HEK293 (cell line): Measurements from ENCODE around the gene NEURL4.
A peak's percentile ranks its signal among the peaks of the same experiment; 100 is the strongest.

Experiments
- GLIS1 ChIP-seq: fragments of 450-650 bp; formaldehyde crosslinking; IDR thresholded peaks from 2 replicates; pipeline ENCODE4 v1.5.1; 2016; ENCODE audit warnings: missing biosample characterization, missing genetic modification characterization
- KLF1 ChIP-seq: fragments of 450-650 bp; formaldehyde crosslinking; IDR thresholded peaks from 2 replicates; pipeline ENCODE4 v1.5.1; 2016; ENCODE audit warnings: missing biosample characterization, missing genetic modification characterization
- KLF7 ChIP-seq: fragments of 450-650 bp; formaldehyde crosslinking; IDR thresholded peaks from 2 replicates; pipeline ENCODE4 v1.5.1; 2016; ENCODE audit warnings: missing biosample characterization, missing genetic modification characterization, borderline replicate concordance
- KLF8 ChIP-seq: fragments of 450-650 bp; formaldehyde crosslinking; IDR thresholded peaks from 2 replicates; pipeline ENCODE4 v1.5.1; 2016; ENCODE audit warnings: missing biosample characterization, missing genetic modification characterization
- OSR2 ChIP-seq: fragments of 450-650 bp; formaldehyde crosslinking; IDR thresholded peaks from 2 replicates; pipeline ENCODE4 v1.5.1; 2016; ENCODE audit warnings: missing biosample characterization, missing genetic modification characterization
- PATZ1 ChIP-seq: fragments of 450-650 bp; formaldehyde crosslinking; IDR thresholded peaks from 2 replicates; pipeline ENCODE4 v1.5.1; 2016; ENCODE audit warnings: missing biosample characterization, missing genetic modification characterization
- PBX3 ChIP-seq: sonication (generic); formaldehyde crosslinking; IDR thresholded peaks from 2 replicates; pipeline ENCODE4 v1.8.1; 2022; ENCODE audit warnings: mild to moderate bottlenecking, moderate library complexity, missing genetic modification reagents
- PRDM2 ChIP-seq: fragments of 450-650 bp; formaldehyde crosslinking; IDR thresholded peaks from 2 replicates; pipeline ENCODE4 v1.5.1; 2016; ENCODE audit warnings: missing biosample characterization, missing genetic modification characterization, borderline replicate concordance
- REPIN1 ChIP-seq: fragments of 450-650 bp; formaldehyde crosslinking; IDR thresholded peaks from 2 replicates; pipeline ENCODE4 v1.5.1; 2017; ENCODE audit warnings: missing biosample characterization, missing genetic modification characterization, low read depth
- ZBTB17 ChIP-seq: fragments of 450-650 bp; formaldehyde crosslinking; IDR thresholded peaks from 2 replicates; pipeline ENCODE4 v1.5.1; 2016; ENCODE audit warnings: missing biosample characterization, missing genetic modification characterization
- ZBTB49 ChIP-seq: fragments of 450-650 bp; formaldehyde crosslinking; IDR thresholded peaks from 2 replicates; pipeline ENCODE4 v1.5.1; 2016; ENCODE audit warnings: missing biosample characterization, missing genetic modification characterization, low read depth
- ZFP3 ChIP-seq: fragments of 450-650 bp; formaldehyde crosslinking; IDR thresholded peaks from 2 replicates; pipeline ENCODE4 v1.5.1; 2016; ENCODE audit warnings: low read depth, missing biosample characterization, missing genetic modification characterization
- ZNF280C ChIP-seq: fragments of 450-650 bp; formaldehyde crosslinking; IDR thresholded peaks from 2 replicates; pipeline ENCODE4 v1.5.1; 2016; ENCODE audit warnings: missing biosample characterization, missing genetic modification characterization
- ZNF335 ChIP-seq: fragments of 450-650 bp; formaldehyde crosslinking; conservative IDR thresholded peaks from 2 replicates; pipeline ENCODE4 v1.5.1; 2016; ENCODE audit warnings: missing biosample characterization, missing genetic modification characterization
- ZNF366 ChIP-seq: fragments of 450-650 bp; formaldehyde crosslinking; conservative IDR thresholded peaks from 2 replicates; pipeline ENCODE4 v1.5.1; 2016; ENCODE audit warnings: missing biosample characterization, missing genetic modification characterization
- ZNF398 ChIP-seq: fragments of 450-650 bp; formaldehyde crosslinking; IDR thresholded peaks from 2 replicates; pipeline ENCODE4 v1.5.1; 2017; ENCODE audit warnings: missing biosample characterization, missing genetic modification characterization
- ZNF404 ChIP-seq: fragments of 450-650 bp; formaldehyde crosslinking; IDR thresholded peaks from 2 replicates; pipeline ENCODE4 v1.5.1; 2017; ENCODE audit warnings: missing biosample characterization, missing genetic modification characterization
- ZNF416 ChIP-seq: fragments of 450-650 bp; formaldehyde crosslinking; IDR thresholded peaks from 2 replicates; pipeline ENCODE4 v1.5.1; 2016; ENCODE audit warnings: missing biosample characterization, missing genetic modification characterization
- ZNF621 ChIP-seq: fragments of 450-650 bp; formaldehyde crosslinking; IDR thresholded peaks from 2 replicates; pipeline ENCODE4 v1.5.1; 2017; ENCODE audit warnings: missing biosample characterization, missing genetic modification characterization
- ZNF777 ChIP-seq: fragments of 450-650 bp; formaldehyde crosslinking; IDR thresholded peaks from 2 replicates; pipeline ENCODE4 v1.5.1; 2017; ENCODE audit warnings: missing biosample characterization, missing genetic modification characterization, borderline replicate concordance
- ZSCAN5A ChIP-seq: fragments of 450-650 bp; formaldehyde crosslinking; IDR thresholded peaks from 2 replicates; pipeline ENCODE4 v1.5.1; 2016; ENCODE audit warnings: missing biosample characterization, missing genetic modification characterization

NEURL4 gene

GRCh38 chr17:7308625-7309433 is 20.3 kb downstream of the NEURL4 start (continued):
- peak; percentile 58; the same call in 1 of the 2 replicates for TF ChIP-seq PATZ1
- peak; percentile 57 for TF ChIP-seq ZNF366 (tag by site-specific recombination)
- peak; percentile 25 for TF ChIP-seq KLF8
- TF ChIP-seq ZNF335 (tag by site-specific recombination), result peak; percentile 83
- no peak for TF ChIP-seq ZBTB49 (tag by site-specific recombination)
- no peak for TF ChIP-seq ZNF777 (tag by site-specific recombination)
- TF ChIP-seq KLF1 (tag by site-specific recombination), result peak; percentile 91
- no peak for TF ChIP-seq REPIN1
- TF ChIP-seq OSR2 (tag by site-specific recombination), result no peak
- peak; percentile 26; the same call in 1 of the 2 replicates for TF ChIP-seq GLIS1 (tag by site-specific recombination)
- 0 out of 2 replicates have a peak, but pooled peaks have one; percentile 17 for TF ChIP-seq PBX3 (CRISPR knock-in tag)
- no peak for TF ChIP-seq ZNF621 (tag by site-specific recombination)
- TF ChIP-seq ZSCAN5A (tag by site-specific recombination), result no peak
- TF ChIP-seq KLF7, result peak; percentile 41; the same call in 1 of the 2 replicates
- TF ChIP-seq ZNF416, result no peak
- TF ChIP-seq ZNF280C (tag by site-specific recombination), result no peak
- TF ChIP-seq ZNF398 (tag by site-specific recombination), result peak; percentile 87
- TF ChIP-seq ZNF404, result no peak
- TF ChIP-seq PRDM2, result no peak
- no peak for TF ChIP-seq ZFP3 (tag by site-specific recombination)
- peak; percentile 91 for TF ChIP-seq ZBTB17 (tag by site-specific recombination)
